GM19043 (cell line): Measurements from ENCODE around the gene EWSR1.
"Not testable (repeated sequence)": the region's sequence is repeated elsewhere in the genome, so short reads cannot be mapped to it uniquely, and the experiment has no call there.

Experiments used
- ATAC-seq: cut with Tn5 transposase; IDR thresholded peaks from one replicate; pipeline ENCODE4 v1.9.1; 2021; ENCODE audit warnings: low read depth; ENCODE audit not compliant: unreplicated experiment

EWSR1 gene

DNA sequence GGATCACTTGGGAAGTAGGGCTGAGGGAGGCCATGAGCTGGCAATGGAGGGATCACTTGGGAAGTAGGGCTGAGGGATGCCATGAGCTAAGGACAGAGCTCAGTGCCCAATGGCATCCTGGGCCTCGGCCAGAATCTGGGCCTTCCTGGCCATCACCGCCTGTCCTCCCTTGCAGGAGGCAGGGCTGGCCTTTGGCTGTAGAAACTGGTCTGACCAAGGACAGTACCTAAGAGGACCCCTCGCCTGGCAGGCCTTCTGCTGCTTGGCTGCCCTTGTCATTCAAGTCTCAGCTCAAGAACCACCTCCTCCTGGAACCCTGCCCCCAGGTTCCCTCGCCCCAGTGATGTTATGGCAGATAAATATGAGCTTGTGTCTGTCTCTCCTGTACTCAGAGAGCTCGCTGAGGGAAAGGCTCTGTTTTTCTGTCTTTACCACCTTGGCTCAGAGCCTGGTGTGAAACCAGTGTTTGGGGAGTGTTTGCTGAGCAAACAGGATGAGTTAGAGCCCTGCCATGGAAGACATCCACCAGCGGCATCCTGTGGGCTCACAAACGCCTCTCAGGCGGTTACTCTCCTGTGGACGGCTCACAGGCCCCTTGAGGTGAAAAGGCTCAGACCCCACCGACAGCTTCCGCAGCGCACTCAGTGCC, 66.8 kb downstream of the EWSR1 start:
- no peak for ATAC-seq

- no peak for ATAC-seq
Observed at GRCh38 chr22:29335656-29336055, 67.6 kb downstream of the EWSR1 start.

GRCh38 chr22:29336751-29337490, 68.9 kb downstream of the EWSR1 start:
- ATAC-seq: no peak

GRCh38 chr22:29337631-29338284, 69.7 kb downstream of the EWSR1 start:
- no peak for ATAC-seq

DNA sequence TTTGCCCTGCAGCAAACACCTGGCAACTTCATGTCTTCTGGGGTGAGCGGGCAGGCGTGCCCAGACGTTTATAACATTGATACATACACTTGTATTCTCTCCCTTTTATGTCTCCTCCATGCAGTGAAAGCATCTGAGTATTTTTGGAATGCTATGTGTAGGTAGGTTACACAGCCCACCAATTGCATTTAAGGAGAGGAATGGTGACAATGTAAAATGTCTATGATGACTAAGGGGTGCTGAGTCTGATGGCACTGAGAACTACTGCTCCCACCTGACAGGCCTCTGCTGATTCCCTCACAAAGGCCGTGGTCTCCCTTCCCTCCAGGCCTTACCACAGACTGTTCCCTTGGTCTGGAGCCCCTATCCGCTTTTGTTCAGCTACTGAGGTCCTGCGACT, 70.3 kb downstream of the EWSR1 start:
- no peak for ATAC-seq

DNA sequence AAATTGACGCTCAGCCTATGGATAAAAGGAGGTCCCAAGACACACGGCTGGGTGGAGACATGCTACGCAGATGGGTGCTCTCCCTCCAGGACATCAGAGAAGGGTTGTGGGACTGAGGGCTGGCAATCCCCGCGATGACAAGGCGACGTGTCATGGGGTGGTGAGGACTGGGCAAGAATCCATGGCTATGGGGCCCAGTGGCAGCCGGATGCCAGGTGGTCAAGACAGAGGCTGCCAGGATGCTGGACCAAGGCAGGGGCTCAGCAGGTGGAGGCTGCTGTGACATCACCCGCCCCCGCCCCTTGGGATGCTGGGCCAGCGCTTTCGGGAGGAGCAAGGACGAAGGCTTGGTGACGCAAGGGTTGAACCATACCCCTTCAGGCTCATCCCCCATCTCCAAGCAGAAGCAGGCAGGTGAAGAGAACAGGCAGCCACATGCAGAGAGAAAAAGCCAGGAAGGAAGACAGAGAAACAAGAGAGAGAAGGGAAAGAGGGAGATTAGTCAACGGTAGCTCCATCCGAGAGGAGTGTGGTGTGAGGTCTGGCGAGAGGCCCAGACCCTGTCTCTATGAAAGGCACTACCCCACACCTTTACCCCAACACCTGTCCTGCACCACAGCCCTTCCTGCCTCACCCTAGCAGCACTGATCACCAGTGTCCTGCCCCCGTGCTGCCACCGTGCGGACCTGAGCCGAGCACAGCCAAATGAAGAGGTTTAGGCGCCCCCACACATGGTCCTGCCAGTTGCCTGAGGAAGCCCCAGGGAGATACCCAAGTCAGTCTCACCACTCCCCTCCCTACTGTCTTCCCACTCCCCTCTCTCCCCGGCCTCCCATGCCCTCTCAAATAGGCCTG, 71.5 kb downstream of the EWSR1 start:
- ATAC-seq: no peak

GRCh38 chr22:29340566-29340965, 72.5 kb downstream of the EWSR1 start:
- no peak for ATAC-seq

DNA sequence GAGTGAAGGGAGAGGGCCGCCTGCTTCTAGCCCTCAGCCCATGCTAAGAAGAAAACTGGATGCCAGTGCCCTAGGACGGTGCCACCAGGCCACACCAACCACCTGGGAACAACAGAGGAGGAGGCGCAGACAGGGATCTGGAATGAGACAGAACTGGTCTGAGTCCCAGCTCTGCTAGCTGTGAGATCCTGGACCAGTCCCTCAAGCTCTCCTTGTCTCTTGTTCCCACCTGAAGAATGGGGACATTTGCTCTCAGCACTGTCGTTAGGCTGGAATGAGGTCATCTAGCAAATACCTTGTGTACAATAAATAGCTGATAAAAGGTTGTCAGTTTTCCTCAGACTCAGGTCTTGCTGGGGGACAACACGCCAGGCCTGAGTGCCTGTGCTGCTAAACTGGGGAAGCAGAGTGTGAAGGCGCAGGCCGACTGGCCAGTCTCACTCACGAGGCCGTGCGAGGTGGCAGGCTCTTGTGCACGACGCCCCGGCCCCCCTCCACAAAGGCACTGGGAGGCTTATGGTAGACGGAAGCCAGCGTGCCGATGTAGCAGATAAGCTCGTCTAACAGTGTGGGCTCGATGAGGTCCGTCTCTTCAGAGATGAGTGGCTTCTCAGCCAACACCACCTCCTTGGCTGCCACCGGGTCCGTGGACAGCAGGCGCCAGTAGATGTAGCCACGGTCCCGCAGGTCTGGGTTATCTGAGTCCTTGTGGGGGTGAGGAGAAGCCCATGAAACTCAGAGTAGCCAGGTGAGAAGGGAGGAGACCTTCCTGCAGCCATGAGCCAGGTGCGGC, 73.2 kb downstream of the EWSR1 start:
- no peak for ATAC-seq

DNA sequence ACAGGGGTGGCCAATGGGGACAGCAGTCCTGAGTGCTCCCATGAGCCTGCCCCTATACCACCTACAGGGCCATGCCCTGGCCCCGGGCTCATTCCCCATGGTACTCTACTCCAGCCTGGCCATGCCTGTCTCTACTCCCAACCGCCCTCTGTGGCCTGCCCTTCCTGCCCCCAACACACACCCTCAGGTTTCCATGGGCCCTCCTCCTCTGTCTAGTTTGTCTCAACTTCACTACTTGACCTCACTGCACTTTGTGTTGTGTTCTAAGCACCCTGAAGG, 73.7 kb downstream of the EWSR1 start:
- ATAC-seq: no peak

DNA sequence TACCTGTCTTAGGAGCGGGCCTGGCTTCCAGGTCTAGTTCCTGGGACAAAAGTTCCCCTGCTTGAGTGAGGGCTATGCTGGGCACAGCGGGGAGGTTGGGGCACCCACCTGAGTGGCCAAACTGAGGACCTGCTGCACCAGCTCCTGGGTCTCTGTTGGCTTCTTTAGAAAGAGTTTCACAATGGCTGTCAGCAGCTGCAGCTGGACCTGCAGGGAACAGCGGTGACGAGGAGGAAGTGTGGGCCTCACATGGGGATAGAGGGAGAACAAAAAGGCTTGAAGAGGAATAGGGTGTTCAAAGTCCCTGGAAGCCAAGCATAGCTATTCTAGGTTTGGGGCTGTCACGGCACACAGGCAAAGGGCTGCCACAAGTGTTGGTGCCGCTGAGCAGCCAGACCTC, 74.1 kb downstream of the EWSR1 start:
- no peak for ATAC-seq

DNA sequence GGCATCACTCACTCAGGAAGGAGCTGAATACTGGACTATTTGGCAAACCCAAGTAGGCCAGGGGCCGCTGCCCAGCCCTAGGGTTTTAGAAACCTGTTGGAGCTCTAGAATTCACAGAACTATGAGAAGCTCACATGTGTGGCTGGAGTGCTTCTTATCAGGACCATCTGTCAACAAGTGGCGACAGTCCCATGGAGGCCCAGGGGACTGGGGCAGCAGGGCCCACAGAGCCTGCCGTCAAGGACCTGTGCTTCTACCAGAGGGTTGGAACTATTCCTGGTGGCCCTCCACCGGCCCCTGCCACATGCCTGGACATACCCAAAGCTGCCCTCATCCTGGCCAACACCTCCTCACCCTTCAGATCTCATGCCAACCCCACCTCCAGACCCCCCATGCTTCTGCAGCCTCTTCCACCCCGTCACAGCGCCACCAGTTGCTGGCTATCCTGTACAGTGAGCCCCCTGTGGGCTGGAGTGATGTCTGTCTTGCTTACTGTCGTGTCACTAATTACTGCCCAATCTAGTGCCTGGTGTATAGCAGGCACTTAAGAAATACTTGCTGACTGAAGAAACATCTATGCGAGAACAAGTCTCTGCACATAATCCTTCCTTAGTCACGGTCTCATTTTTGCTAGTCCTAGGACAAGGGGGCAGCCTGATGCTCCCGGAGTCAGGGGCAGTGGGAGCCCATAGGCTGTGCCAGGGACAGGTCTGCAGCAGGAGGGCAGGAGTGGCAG, 74.7 kb downstream of the EWSR1 start:
- ATAC-seq: no peak

DNA sequence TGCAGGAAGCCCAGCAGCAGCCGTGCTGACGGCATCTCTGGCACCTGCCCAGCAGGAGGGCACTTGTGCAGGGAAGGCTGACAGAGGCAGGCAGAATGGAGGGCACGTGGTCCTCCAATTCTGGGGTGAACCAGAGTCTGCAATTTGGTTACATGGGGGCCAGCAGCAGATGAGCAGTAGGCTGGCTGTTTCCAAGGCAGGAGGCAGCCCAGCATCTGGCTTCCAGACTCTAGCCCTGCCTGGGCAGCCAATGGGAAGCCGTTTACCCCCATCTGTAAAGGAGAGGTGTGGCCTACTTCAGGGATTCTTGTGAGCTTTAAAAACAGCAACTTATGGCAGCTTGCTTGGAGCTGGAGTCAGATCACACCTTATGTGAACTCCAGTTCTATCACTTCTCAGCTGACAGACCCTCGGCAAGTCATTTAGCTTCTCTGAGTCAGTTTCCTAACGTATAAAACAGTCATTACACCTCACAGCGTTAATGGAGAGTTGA, 75.3 kb downstream of the EWSR1 start:
- no peak for ATAC-seq

- ATAC-seq: no peak
Observed at GRCh38 chr22:29344137-29344536, 76.1 kb downstream of the EWSR1 start.

GRCh38 chr22:29344889-29345288, 76.8 kb downstream of the EWSR1 start:
- not testable (repeated sequence) for ATAC-seq

GRCh38 chr22:29345932-29346331, 77.9 kb downstream of the EWSR1 start:
- ATAC-seq: no peak

DNA sequence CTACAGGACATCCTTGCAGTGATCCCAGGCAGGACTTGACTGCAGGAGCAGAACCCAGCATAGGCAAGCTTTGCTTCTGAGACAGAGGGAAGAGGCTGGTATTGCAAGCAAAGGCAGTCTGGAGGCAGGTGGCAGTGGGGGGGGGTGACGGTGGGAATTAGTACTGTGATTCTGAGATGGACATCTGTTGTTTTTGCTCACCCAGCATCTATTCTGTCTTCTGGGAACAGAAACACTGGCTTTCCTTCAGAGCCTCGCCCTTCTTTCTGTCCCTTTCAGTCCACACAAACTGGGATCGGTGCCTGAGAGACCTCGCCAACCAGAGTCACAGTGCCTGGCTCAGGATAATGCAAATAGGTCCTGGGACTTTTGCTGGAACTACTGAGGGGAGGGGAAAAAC, 78.6 kb downstream of the EWSR1 start:
- ATAC-seq: no peak

GRCh38 chr22:29348041-29348440, 80.0 kb downstream of the EWSR1 start:
- no peak for ATAC-seq

GRCh38 chr22:29348956-29349355, 80.9 kb downstream of the EWSR1 start:
- no peak for ATAC-seq
